Endothelial cell of umbilical vein (primary cell): Measurements from ENCODE around the gene HEATR3. TPM values are rescaled to one million over a fixed set of nuclear protein-coding genes. Genes with fewer than 3 reads are reported as not detected.

Experiments used
- BruUV-seq: library from RNA; stranded (reverse); fragments of 400-500 nt; replicated peaks from 2 replicates; lab custom pipeline; 2021; lab: Mats Ljungman, UMichigan
- CTCF ChIA-PET: fragments of 300-600, 350-600 bp; sonication (Branson Sonifier 250); formaldehyde crosslinking; loops from one replicate; lab custom pipeline; 2021; ENCODE audit warnings: antibody characterized with exemption, inconsistent platforms; lab: Charles Lee
- POLR2A ChIA-PET: fragments of 300-600, 350-600 bp; sonication (Branson Sonifier 250); formaldehyde crosslinking; loops from one replicate; lab custom pipeline; 2021; ENCODE audit warnings: antibody characterized with exemption, inconsistent platforms; lab: Charles Lee
- DNase-seq: peaks from one replicate; pipeline ENCODE4 v3.0.0-alpha.2; 2011; ENCODE audit warnings: low read depth, low spot score
- FAIRE-seq: peaks from 2 replicates; lab custom pipeline; 2011; peaks lifted over from hg19 to GRCh38; lab: Jason Lieb, UNC
- H2AFZ ChIP-seq: 2 replicates; pipeline ENCODE4 v1.6.0; 2012; ENCODE audit warnings: low read depth, low read length, control low read depth, inconsistent platforms
- H3K27ac ChIP-seq: 2 replicates; pipeline ENCODE4 v1.5.1; 2011; ENCODE audit warnings: low read depth, mild to moderate bottlenecking, control low read depth, low read length, moderate library complexity; ENCODE audit not compliant: insufficient read depth
- H3K27me3 ChIP-seq, 2 experiments: 2 replicates each; pipeline versions ENCODE4 v1.6.0 to v1.6.1; 2011; ENCODE audit warnings: low read length in 2 of 2, mixed read lengths in 1 of 2; ENCODE audit not compliant: control insufficient read depth in 2 of 2, insufficient read depth in 2 of 2
- H3K36me3 ChIP-seq, 2 experiments: 2 replicates in 1 of 2; 3 replicates in 1 of 2; pipeline ENCODE4 v1.5.1; 2011; ENCODE audit warnings: low read length in 2 of 2, mild to moderate bottlenecking in 1 of 2, moderate library complexity in 1 of 2; ENCODE audit not compliant: control insufficient read depth in 2 of 2, insufficient read depth in 2 of 2; ENCODE audit errors: extremely low read depth in 1 of 2
- H3K4me1 ChIP-seq: 3 replicates; pipeline ENCODE4 v1.5.1; 2011; ENCODE audit warnings: mild to moderate bottlenecking, low read length; ENCODE audit not compliant: control insufficient read depth, insufficient read depth; ENCODE audit errors: extremely low read depth
- H3K4me2 ChIP-seq: 2 replicates; pipeline ENCODE4 v1.6.1; 2011; ENCODE audit warnings: low read length, control low read depth, mixed read lengths; ENCODE audit not compliant: insufficient read depth
- H3K4me3 ChIP-seq, 3 experiments: fragments of 200-600 bp in 1 of 3; sonication (generic), shearing (Covaris generic) in 1 of 3; replicated peaks in 1 of 3; 2 replicates each; pipeline ENCODE4 v1.5.1; 2011 to 2016; ENCODE audit warnings: control low read depth in 3 of 3, low read length in 3 of 3, mild to moderate bottlenecking in 2 of 3, inconsistent platforms in 1 of 3, low read depth in 1 of 3, moderate library complexity in 1 of 3; ENCODE audit not compliant: insufficient read depth in 1 of 3
- H3K79me2 ChIP-seq: 2 replicates; pipeline ENCODE4 v1.6.0; 2012; ENCODE audit warnings: low read length, inconsistent platforms; ENCODE audit not compliant: control insufficient read depth, insufficient read depth
- H3K9ac ChIP-seq: replicated peaks from 2 replicates; pipeline ENCODE3; 2011; ENCODE audit warnings: low read length, control low read depth; ENCODE audit not compliant: insufficient read depth; ENCODE audit errors: extremely low read depth
- H3K9me1 ChIP-seq: replicated peaks from 3 replicates; pipeline ENCODE4 v1.6.0; 2011; ENCODE audit warnings: mild to moderate bottlenecking, low read length; ENCODE audit not compliant: control insufficient read depth, insufficient read depth; ENCODE audit errors: extremely low read depth
- H3K9me3 ChIP-seq: replicated peaks from 2 replicates; pipeline ENCODE4 v1.5.1; 2012; ENCODE audit warnings: low read length, inconsistent platforms; ENCODE audit not compliant: control insufficient read depth, insufficient read depth
- H4K20me1 ChIP-seq: replicated peaks from 2 replicates; pipeline ENCODE3; 2011; ENCODE audit warnings: mild to moderate bottlenecking, low read length; ENCODE audit not compliant: control insufficient read depth, insufficient read depth; ENCODE audit errors: extremely low read depth
- CTCF ChIP-seq, 2 donors: IDR thresholded peaks; 1 replicate in 1 of 2; 2 replicates in 1 of 2; pipeline ENCODE4 v1.5.1; 2011; ENCODE audit warnings: low read length in 2 of 2, mild to moderate bottlenecking in 2 of 2, moderate library complexity in 2 of 2, control low read depth in 1 of 2, inconsistent platforms in 1 of 2, low read depth in 1 of 2; ENCODE audit not compliant: insufficient read depth in 1 of 2; ENCODE audit errors: extremely low read depth in 1 of 2
- EZH2 ChIP-seq: IDR thresholded peaks from 2 replicates; pipeline ENCODE4 v1.6.1; 2012; ENCODE audit warnings: borderline replicate concordance, low read depth, mild to moderate bottlenecking, moderate library complexity, low read length, inconsistent platforms; ENCODE audit not compliant: severe bottlenecking
- FOS ChIP-seq: IDR thresholded peaks from 2 replicates; pipeline ENCODE4 v1.6.1; 2011; ENCODE audit warnings: mild to moderate bottlenecking, low read length, moderate library complexity, borderline replicate concordance; ENCODE audit not compliant: insufficient read depth
- GATA2 ChIP-seq: IDR thresholded peaks from 2 replicates; pipeline ENCODE4 v1.7.0; 2011; ENCODE audit warnings: low read depth, mild to moderate bottlenecking, moderate library complexity, mixed read lengths, low read length; ENCODE audit not compliant: insufficient read length, insufficient read depth
- JUN ChIP-seq: IDR thresholded peaks from 2 replicates; pipeline ENCODE4 v1.6.1; 2011; ENCODE audit warnings: borderline replicate concordance, low read depth; ENCODE audit not compliant: insufficient read length, insufficient read depth
- MYC ChIP-seq: IDR thresholded peaks from one replicate; pipeline ENCODE4 v1.6.1; 2011; ENCODE audit warnings: mild to moderate bottlenecking, low read depth, low read length
- POLR2A ChIP-seq: IDR thresholded peaks from 2 replicates; pipeline ENCODE4 v1.6.1; 2012; ENCODE audit warnings: low read depth, mild to moderate bottlenecking, control low read depth, low read length
- POLR2AphosphoS5 ChIP-seq: IDR thresholded peaks from 2 replicates; pipeline ENCODE4 v1.6.1; 2012; ENCODE audit warnings: low read depth, mild to moderate bottlenecking, control low read depth, low read length, moderate library complexity; ENCODE audit not compliant: insufficient read depth
- dilution Hi-C: fragments of 300-500 bp; cut with MboI; formaldehyde crosslinking; loops from one replicate; pipeline ENCODE4 v1.15.0; 2019; ENCODE audit warnings: low sequenced_read_pairs; ENCODE audit not compliant: extremely low pct_ligation_motif_present
- intact Hi-C: fragments of 100-400 bp; cut with micrococcal nuclease; formaldehyde crosslinking; loops from one replicate; pipeline ENCODE4 v1.10.0; 2022
- polyA plus RNA-seq, 4 experiments: library from polyadenylated mRNA; depleted of rRNA in 3 of 4; stranded (reverse) in 3 of 4; unstranded in 1 of 4; fragments of >200 nt; gene quantifications; 2 replicates each; pipeline versions ENCODE4 v1.2.1 to v1.2.3, GENCODE V29; 2011 to 2012; ENCODE audit warnings: missing spikeins in 1 of 4
- total RNA-seq: library from RNA; stranded (reverse); gene quantifications from 2 replicates; pipeline ENCODE4 v1.2.3, GENCODE V29; 2021
- TF ChIP-seq, protein P1 (sequence below): IDR thresholded peaks from 2 replicates; pipeline ENCODE4 v1.6.1; 2011; ENCODE audit not compliant: insufficient read depth, insufficient read length

Gene HEATR3
- total and polyA plus RNA-seq, 2 donors (not counting 3 experiments of a cell fraction or from before 2014, with no cell fraction given), result 6.7 to 23.1 TPM

DNA sequence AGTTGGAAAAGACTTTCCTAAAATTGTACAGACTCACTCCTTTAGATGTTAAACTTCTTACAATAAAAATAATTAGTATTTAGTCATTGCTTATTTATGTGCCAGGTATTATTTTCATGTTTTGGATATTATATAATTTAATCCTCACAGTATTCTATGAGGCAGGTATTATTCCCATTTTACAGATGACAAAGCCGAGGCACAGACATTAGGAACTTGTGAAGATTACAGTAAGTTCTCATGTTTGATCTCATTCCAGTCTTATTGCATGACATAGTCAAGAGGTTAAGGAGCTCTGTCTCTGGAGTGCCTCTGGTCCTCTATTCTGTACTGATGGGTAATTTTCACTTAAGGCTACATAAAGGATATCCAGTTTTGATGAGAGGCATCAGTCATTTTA, 3.3 kb downstream of the HEATR3 start:
- Histone ChIP-seq H3K27ac (no peak overlapping the region), H3K4me2 (no peak overlapping the region), H3K9me3 (no peaks in the 10 kb centered on the region), H3K9ac (no peak overlapping the region), H4K20me1 (no peaks in the 10 kb centered on the region), H3K9me1 (no peaks in the 10 kb centered on the region), H3K27me3 (no peaks in the 10 kb centered on the region), H3K4me3 (no peak overlapping the region), H3K36me3 (peaks cover 0 to 9% of the 10 kb centered on the region in 2 experiments), H2AFZ (no peak overlapping the region), H3K4me1 (peaks cover 27% of the 10 kb centered on the region), H3K79me2 (peaks cover 41% of the 10 kb centered on the region)
- POLR2A ChIA-PET, result no interaction called here
- no TSS peak for BruUV-seq
- intact Hi-C loops, result loop anchor here (5.0 kb wide), 2 partner anchors 298 to 478 kb away; partner anchors contain the start of genes BRD7 and NKD1
- no peak for FAIRE-seq
- no peak for DNase-seq
- TF ChIP-seq FOS (no peak), GATA2 (no peak), CTCF (IDR thresholded peaks at IDR 0.05; ENCODE audit: extremely low read depth in 1 of 2, insufficient read depth in 1 of 2, low read depth in 1 of 2, low read length in 2 of 2) (no peak), MYC (no peak), JUN (no peak), POLR2A (no peak), POLR2AphosphoS5 (no peak), EZH2 (no peak)
- TF ChIP-seq, protein P1, sequence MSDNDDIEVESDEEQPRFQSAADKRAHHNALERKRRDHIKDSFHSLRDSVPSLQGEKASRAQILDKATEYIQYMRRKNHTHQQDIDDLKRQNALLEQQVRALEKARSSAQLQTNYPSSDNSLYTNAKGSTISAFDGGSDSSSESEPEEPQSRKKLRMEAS, result no peak
- dilution Hi-C loops, result no loop called here
- CTCF ChIA-PET, result interaction anchor here (1.1 to 7.3 kb wide), 7 partner anchors 9 to 737 kb away, joined by 3 to 193 read pairs (median 16); partner anchors contain the start of gene CNEP1R1
